Gastroesophageal sphincter (tissue), 3 donors: Measurements from ENCODE around the gene CHST11.

Experiments used
- CTCF ChIP-seq, 4 experiments: fragments of 200-600 bp in 2 of 4; fragments of 450-650 bp in 2 of 4; sonication (generic) in 1 of 4; IDR thresholded peaks; one replicate each; pipeline ENCODE4 v1.5.1; 2017 to 2019; ENCODE audit warnings: antibody characterized with exemption in 4 of 4, mild to moderate bottlenecking in 2 of 4, moderate library complexity in 2 of 4
- EP300 ChIP-seq: sonication (generic); formaldehyde crosslinking; IDR thresholded peaks from one replicate; pipeline ENCODE4 v1.6.1; 2017; ENCODE audit warnings: antibody characterized with exemption, mild to moderate bottlenecking

- TF ChIP-seq CTCF (IDR thresholded peaks at IDR 0.05) (no peak), EP300 (no peak)
These were observed 153.9 kb downstream of the CHST11 start for GRCh38 chr12:104610513-104611235.
